HPDE6-E6E7 (cell line): ENCODE measurements around the gene ITIH5.

Experiments
- DNase-seq: peaks from one replicate; pipeline ENCODE4 v3.0.0; 2011; ENCODE audit warnings: missing footprints; ENCODE audit errors: extremely low spot score

Gene ITIH5

DNA sequence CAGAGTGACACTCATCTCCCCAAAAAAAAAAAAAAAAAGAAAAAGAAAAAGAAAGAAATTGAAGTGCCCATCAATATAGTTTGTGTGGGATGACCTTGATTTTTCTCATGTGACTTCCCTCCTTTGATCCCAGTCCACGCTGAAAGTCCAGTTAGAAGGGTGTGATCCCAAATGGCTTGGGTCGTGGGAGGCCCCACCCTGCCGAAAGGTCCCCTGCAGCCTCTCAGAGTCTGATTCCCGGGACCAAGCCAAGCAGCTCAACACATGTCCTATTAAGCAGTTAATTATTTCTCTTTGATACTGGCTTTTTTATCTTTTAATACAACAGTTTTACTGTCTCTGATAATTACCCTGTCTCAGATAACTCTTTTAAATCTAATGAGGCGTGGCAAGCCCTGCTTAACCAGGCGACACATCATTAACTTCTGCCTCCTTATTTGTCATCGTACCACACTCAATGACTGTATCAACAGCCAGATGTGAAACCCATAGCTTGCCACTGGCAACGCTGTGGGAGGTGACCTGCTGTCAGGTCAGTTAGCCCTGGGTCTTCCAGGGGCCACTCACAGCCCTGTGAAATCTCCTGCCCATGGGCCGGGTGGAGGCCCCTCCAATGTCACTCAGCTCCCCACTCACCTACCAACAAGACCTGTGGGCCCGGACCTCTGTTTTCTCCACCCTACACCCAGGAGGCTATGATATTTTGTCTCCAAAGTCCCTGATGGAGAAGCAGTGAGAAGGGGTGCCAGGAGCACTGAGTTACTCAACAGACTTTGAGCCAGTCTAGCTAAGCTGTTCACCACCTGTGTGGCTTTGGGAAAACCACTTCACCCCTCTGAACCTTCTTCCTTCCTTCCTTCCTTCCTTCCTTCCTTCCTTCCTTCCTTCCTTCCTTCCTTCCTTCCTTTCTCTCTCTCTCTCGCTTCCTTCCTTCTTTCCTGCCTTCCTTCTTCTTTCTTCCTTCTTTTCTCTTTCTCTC, 146.0 kb downstream of the ITIH5 start:
- no peak for DNase-seq

GRCh38 chr10:7519351-7519750, 147.4 kb downstream of the ITIH5 start:
- DNase-seq = no peak

DNA sequence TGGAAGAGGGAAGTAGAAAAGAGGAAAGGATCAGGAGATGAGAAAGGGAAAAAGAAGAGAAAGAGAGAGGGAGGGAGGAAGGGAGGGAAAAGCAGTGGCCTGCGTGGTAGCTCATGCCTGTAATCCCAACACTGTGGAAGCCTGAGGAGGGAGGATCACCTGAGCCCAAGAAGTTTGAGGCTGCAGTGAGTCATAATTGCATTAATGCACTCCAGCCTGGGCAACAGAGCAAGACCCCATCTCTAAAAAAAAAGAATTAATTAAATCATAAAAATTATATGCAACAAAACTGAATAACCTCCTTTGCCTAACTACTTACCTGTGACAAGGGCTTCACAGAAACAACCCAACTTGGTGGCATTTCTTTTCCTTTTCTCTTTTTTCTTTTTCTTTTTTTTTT, 148.1 kb downstream of the ITIH5 start:
- DNase-seq = no peak

DNA sequence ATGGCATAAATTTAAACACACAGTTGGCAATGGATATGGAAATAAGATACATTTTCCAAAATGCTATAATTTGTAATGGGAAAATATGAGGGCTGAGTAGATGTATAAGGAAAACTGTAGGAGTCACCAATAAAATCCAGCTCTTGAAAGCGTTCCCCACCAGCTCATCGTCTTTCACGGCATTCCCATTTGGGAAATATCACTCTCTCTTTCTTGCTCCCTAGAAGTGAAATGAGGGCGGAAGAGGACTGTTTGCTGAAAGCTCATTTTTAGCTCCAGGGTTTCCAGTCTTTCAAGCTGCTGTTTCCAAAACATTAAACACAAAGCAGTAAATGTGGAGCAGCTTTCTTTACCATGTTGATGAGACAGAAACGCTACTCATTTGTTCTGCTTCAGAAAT, 151.3 kb downstream of the ITIH5 start:
- no peak for DNase-seq

GRCh38 chr10:7513936-7514335, 152.8 kb downstream of the ITIH5 start:
- no peak for DNase-seq

DNA sequence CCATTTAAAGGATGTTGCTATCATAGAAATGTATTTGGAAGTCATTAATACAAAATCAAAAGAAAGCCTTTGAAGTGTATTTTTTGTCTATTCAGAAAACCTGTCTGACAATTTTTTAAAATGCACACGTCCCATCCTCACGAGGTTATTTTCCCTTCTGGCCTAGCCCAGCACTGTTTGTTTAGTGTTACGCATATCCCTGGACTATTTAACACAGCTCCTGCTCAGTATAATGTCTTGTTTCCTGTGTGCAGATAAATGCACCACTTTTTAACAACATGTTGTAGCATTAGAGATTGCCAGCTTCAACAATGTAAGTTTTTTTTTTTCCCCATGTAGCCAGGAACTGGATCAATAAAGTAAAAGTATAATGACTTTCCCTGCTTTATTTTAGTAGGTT, 153.3 kb downstream of the ITIH5 start:
- no peak for DNase-seq

DNA sequence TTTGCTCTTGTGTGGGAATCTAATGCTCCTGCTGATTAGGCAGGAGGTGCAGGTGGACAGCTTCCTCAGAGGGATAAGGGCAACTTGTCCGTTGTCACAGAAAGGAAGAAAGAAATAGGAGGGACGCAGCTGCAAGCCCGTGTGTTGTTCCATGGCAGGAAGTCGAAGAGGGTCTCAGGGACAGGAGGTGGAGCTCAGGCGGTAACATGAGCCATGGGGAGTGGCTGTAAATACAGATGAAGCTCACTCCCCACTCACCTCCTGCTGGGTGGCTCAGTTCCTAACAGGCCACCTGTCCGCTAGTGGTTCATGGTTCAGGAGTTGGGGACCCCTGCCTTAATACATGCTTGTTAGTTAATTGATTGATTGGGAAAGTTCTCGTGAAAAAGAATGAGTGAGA, 154.3 kb downstream of the ITIH5 start:
- no peak for DNase-seq

- no peak for DNase-seq
Measured at GRCh38 chr10:7511612-7512011, 155.2 kb downstream of the ITIH5 start.
